Right ventricle myocardium superior (tissue), 1 donor: Measurements from ENCODE around the gene DALRD3. TPM values are rescaled to one million over a fixed set of nuclear protein-coding genes. Genes with fewer than 3 reads are reported as not detected.
A peak's percentile ranks its signal among the peaks of the same experiment; 100 is the strongest.

Source experiments
- ATAC-seq: fragments of 200-7000 bp; cut with Tn5 transposase; one replicate; pipeline ENCODE4 v1.9.1; 2020; ENCODE audit warnings: mild to moderate bottlenecking; ENCODE audit not compliant: poor library complexity
- DNase-seq: peaks from one replicate; pipeline ENCODE4 v3.0.0-alpha.2; 2020
- intact Hi-C: fragments of 100-400 bp; cut with DNase I; formaldehyde crosslinking; loops from one replicate; pipeline ENCODE4 v1.11.2; 2022
- long read RNA-seq: library from polyadenylated mRNA; unstranded; transcript quantifications from one replicate; pipeline ENCODE4 v2.0.0, GENCODE V29; 2021
- total RNA-seq: library from RNA; stranded (reverse); fragmentation: NEBNext Ultra II Directional; extraction: Animal tissue kit (Norgen Biotek cat#: 25700); gene quantifications from one replicate; pipeline ENCODE4 v1.2.1, GENCODE V29; 2021
- donor health status: DM: no; HTN: yes; CAD: no; lungs with severe emphysema.

DALRD3 gene
- 7.9 TPM for total RNA-seq
- long read RNA-seq, transcript DALRD3-202 (12 exons, 1,739 nt), result major isoform, 10 of 24 reads
- long read RNA-seq, partial matches to known transcripts, result 4 of 24 reads
- long read RNA-seq, other reads (novel, unspliced or antisense), result 6 of 24 reads

GRCh38 chr3:49017971-49018706 lies at the start of gene DALRD3:
Gene DALRD3 (minus strand): TSS chr3:49018580. CDS start chr3:49018564, 16 bp downstream.
- ATAC-seq (peak; percentile 8), DNase-seq (peak; percentile 79)
- intact Hi-C loops, result no loop called here

DNA sequence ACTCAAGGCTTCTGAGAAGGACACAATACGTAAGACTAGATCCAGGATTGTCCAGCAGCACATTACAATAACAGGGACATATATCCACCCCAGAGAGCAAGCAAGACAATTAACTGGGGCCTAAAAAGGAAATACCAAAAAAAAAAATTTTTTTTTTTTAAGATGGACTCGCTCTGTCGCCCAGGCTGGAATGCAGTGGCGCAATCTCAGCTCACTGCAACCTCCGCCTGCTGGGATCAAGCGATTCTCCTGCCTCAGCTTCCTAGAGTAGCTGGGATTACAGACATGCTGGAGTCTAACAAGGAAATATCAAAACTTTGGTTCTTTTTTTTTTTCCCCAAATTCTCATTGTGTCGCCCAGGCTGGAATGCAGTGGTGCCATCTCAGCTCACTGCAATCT lies 39.6 kb upstream of the DALRD3 start:
- intact Hi-C loops, result no loop called here
- DNase-seq (no peak), ATAC-seq (no peak)

DNA sequence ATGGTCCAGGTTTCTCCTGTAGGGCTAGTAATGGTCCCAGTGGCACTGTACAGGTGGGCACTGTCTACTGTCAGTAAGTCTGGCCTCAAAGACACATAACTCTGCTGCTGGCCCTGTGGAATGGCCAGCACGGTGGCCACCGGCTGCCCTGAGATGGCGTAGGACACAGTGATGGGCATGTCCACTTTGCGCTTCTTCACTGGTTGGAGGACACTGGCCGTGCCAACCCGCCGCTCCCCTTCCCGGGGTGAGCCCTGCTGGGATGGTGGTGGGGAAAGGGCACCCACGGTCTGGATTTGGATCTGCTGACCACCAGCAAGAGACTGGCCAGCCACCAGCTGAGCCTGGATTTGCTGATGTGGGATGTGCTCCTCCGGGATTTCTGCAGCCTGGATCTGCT lies 38.9 kb upstream of the DALRD3 start:
- DNase-seq, result no peak
- intact Hi-C loops, result no loop called here

DNA sequence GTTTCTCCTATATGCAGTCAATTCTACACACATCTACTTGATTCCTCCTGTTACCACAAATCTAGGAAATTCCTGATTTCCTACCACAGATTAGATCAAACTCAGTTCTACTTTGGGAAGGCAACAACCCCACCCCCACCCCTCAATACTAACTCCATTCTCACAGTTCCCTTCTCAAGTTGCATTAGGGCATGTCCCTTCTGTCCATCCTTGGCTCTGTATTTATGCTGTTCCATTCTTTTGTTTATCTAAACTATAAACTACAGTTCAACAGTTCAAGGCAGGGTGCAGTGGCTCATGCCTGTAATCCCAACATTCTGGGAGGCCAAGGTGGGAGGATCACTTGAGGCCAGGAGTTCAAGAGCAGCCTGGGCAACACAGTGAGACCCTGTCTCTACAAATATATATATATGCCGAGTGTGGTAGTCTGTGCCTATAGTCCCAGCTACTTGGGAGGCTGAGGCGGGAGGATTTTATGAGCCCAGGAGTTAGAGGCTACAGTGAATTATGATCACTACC lies 36.0 kb upstream of the DALRD3 start:
- intact Hi-C loops, result no loop called here
- DNase-seq (no peak), ATAC-seq (no peak)

More for the DNA sequence above, 38.9 kb upstream of the DALRD3 start:
- no peak for ATAC-seq

DNA sequence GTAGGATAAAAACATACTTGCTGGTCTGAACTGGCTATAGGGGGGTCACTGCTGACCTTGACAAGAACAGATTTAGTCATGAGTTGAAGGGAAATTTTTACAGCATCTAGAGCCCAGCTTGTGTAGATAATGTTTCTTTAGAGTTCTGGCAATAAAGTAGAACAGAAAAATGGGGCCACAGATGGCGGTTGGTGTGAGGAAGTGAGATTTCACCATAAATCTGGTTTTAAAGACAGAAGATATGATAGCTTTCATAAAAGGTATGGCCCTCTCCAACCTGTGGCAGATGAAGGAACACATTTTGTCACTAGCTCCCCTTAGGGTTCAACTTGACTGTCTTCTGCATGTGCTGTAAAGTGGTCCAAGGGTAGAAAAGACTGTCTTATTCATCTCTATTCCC lies 35.2 kb upstream of the DALRD3 start:
- intact Hi-C loops, result no loop called here
- DNase-seq (no peak), ATAC-seq (no peak)

- ATAC-seq (no peak), DNase-seq (no peak)
- intact Hi-C loops, result no loop called here
Measured at GRCh38 chr3:49035281-49035680, 16.9 kb upstream of the DALRD3 start.

DNA sequence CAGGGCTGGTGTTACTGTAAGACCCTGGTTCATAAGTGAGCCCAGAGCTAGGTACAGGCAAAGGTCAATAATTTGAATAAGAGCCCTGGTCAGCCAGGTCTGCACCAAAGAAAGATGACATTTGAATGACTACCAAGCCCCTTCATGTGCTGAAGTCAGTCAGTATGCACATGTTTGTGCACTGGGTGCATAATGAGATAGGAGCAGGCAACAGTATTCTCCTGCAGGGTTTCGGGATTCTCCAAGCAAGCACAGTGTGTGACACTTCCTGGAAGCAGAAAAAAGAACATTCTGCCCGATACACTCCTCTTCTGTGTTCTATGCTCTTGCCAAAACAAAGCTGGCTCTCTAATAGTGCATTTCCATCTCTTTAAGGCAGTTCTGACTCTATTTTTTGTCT lies 16.3 kb upstream of the DALRD3 start:
- DNase-seq (no peak), ATAC-seq (no peak)
- intact Hi-C loops, result no loop called here

GRCh38 chr3:49032646-49033304 lies 14.4 kb upstream of the DALRD3 start:
- intact Hi-C loops, result no loop called here
- no peak for DNase-seq
- ATAC-seq, result no peak

DNA sequence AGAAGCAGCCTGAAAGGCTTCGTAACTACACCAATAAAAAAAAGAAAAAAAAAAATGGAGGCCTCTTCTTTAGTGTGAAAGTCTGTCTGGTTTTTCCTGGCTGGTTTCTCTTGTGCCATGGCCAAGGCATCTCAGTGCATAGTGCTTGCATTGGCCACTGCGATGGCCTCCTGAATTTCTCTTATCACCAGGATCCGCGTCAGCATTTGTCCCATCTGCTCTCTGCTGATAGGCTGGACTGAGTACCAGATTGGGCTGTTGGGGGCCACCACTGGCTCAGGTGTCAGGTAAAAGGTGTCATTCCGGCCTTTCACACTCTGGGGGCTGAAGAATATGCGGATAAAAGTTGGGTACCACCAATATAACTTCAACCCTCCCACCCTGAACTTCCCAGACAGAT lies 11.9 kb upstream of the DALRD3 start:
- intact Hi-C loops, result no loop called here
- no peak for ATAC-seq
- no peak for DNase-seq

- ATAC-seq, result no peak
- DNase-seq, result no peak
- intact Hi-C loops, result no loop called here
Measured at GRCh38 chr3:49029563-49029884, 11.1 kb upstream of the DALRD3 start.

- ATAC-seq (peak; percentile 96), DNase-seq (peak; percentile 98)
- intact Hi-C loops, result no loop called here
Measured at GRCh38 chr3:49028673-49029562, 10.5 kb upstream of the DALRD3 start, which contains the start of gene IMPDH2. Gene IMPDH2 (minus strand): TSS chr3:49029398. CDS start chr3:49029350, 48 bp downstream.

DNA sequence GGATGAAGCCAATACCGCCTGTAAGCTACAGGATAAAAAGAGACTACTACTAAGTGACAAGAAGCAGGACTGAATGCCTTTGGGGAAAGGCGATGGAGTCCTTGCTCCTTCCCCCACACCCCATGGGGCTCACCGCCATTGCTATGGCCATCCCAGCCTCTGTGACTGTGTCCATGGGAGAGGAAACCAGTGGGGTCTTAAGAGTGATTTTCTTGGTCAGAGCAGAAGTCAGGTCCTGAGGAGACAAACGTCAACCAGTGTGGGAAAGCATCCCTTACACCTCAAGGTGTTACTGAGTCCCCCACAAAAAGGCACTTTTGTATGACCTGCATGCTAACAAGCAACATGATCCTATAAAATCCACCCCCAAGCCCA lies 9.9 kb upstream of the DALRD3 start:
- DNase-seq (no peak), ATAC-seq (no peak)
- intact Hi-C loops, result no loop called here

DNA sequence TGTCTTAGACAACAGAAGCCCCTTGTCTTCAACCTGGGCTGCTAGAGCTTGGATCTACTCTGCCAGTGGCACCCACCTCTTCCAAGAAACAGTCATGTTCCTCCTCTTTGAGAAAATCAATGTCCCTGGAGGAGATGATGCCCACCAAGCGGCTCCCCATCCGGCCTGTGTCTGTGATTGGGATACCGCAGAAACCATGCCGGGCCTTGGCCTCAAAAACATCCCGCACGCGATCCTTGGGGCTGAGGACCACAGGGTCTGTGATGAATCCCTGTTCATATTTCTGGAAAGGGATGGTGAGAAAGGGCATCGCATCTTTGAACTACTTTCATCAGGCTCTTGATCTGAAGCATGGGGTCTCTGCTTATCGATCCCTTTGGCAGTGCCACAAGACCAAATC lies 9.3 kb upstream of the DALRD3 start:
- no peak for ATAC-seq
- DNase-seq, result no peak
- intact Hi-C loops, result no loop called here

GRCh38 chr3:49026536-49026935 lies 8.2 kb upstream of the DALRD3 start:
- DNase-seq, result no peak
- ATAC-seq, result no peak
- intact Hi-C loops, result no loop called here

DNA sequence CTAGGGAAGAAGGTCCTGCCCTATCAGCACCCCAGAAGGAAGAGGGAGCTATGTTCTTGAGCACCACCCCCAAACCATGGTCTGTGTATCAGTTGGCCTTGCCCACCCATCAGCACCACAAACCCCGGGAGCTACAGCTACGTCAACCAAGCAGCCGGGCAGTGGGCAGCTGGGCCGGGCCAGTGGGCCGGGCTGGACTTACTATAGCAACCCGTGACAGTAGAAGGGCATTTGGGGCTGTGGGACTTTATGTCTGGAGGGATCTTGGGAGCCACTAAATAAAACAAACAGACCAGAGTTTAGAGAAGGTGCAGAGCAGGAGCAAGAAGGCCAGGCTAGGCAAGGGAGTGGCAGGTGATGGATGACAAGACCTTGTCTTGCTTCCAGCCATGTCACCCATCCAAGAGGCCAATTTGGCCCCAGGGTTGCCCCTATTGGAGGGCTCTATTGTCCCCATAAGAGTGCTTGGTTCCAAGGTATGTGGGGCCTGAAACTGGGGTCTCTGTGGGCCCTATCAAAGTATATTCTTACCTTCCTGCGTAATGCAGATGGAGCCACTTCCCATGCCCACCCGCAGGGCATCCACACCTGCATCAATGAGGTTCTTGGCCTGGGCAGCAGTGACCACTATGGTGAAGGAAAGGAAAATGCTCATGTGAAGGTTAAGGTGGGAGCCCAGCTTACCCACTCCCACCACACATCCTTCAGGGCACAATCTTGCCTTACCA lies 7.6 kb upstream of the DALRD3 start:
- intact Hi-C loops, result no loop called here
- DNase-seq, result no peak
- ATAC-seq, result no peak

- ATAC-seq (no peak), DNase-seq (no peak)
- intact Hi-C loops, result no loop called here
Measured at GRCh38 chr3:49025005-49025792, 6.8 kb upstream of the DALRD3 start.

DNA sequence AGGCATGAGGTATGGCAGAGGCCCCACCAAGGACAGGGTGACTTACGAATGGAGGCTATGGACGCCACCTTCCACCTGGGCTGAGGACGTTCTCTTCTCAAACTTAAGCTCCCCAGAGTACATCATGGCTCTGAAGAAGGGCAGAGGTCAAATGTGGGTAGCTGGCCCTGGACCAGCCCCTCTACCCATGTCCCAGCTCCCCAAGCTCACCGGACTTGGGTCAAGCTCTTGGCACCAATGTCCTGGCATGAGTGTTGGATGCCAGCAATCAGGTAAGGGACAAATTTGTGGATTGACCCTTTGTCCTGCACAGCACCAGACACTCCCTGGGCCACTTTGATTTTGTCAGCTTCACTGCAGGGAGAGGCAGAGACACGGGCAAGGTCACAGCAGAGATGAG lies 6.1 kb upstream of the DALRD3 start:
- intact Hi-C loops, result no loop called here
- ATAC-seq (no peak), DNase-seq (no peak)

GRCh38 chr3:49023775-49024174 lies 5.4 kb upstream of the DALRD3 start:
- intact Hi-C loops, result no loop called here
- ATAC-seq, result no peak

More at GRCh38 chr3:49023775-49024174, 5.4 kb upstream of the DALRD3 start:
- DNase-seq, result no peak
